HUES6 (cell line): ENCODE results near the gene KLHL20.
"Not testable (repeated sequence)": the region's sequence is repeated elsewhere in the genome, so short reads cannot be mapped to it uniquely, and the experiment has no call there.

ENCODE experiments used
- H3K27ac ChIP-seq: 2 replicates; pipeline ENCODE4 v1.7.0; 2013; ENCODE audit warnings: low read depth, mild to moderate bottlenecking, low read length, inconsistent platforms
- H3K27me3 ChIP-seq: 2 replicates; pipeline ENCODE4 v1.6.1; 2013; ENCODE audit warnings: low read length; ENCODE audit not compliant: control insufficient read depth, insufficient read depth
- H3K36me3 ChIP-seq: 2 replicates; pipeline ENCODE4 v1.6.1; 2013; ENCODE audit warnings: low read length; ENCODE audit not compliant: control insufficient read depth, insufficient read depth
- H3K4me1 ChIP-seq: 2 replicates; pipeline ENCODE4 v1.6.1; 2013; ENCODE audit warnings: low read length; ENCODE audit not compliant: control insufficient read depth, insufficient read depth
- H3K4me3 ChIP-seq: 2 replicates; pipeline ENCODE4 v1.5.1; 2013; ENCODE audit warnings: low read depth, low read length
- H3K9ac ChIP-seq: one replicate; pipeline ENCODE4 v1.6.1; 2013; ENCODE audit warnings: mild to moderate bottlenecking, low read length
- H3K9me3 ChIP-seq: 2 replicates; pipeline ENCODE4 v1.6.1; 2013; ENCODE audit warnings: low read depth, low read length; ENCODE audit not compliant: control insufficient read depth, insufficient read depth

KLHL20 gene

DNA sequence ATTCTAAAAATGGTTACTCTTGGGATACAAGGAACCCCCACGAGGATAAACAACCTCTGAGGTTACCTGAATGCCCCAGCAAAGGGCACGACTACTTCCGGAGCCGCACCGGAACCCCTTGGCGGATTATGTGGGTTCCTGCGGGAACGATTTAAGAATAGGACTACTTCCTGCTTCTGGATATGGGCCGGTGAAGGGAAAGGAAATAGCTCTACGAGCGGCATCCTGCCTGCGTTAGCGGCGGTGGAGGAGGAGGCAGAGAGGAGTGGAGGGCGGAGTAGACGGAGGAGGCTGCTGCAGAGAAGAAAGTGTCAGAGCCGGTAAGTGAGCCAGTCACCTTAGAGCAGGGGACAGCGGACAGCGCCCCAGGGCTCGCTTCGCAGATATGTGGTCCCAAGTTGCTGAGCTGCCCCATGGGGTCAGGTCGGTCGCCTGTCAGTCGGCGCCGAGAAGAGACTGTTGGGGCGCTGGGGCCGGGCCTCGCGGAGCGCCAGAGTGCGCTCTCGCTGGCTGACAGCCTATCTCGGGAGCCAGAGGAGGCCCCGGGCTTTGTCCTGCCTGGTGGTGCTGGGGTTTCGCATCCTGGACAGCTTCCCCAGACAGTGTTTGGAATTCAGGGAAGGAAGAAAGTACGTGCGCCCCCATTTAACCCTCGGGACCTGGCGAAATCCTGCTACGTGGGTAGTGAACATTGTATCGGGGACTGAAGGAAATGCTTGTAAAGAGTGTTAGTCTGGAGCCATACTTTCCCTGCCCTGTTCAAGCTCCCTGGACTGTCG is at the start of gene KLHL20:
Gene KLHL20, plus strand, starts transcription at position 223 of the 779 bp plus-strand sequence. CDS start 1,063 bp downstream, outside the sequence.
- Histone ChIP-seq H3K4me1 (0 out of 2 replicates have a peak, but pooled peaks cover 7% of the 10 kb centered on the region), H3K9me3 (no peaks in the 10 kb centered on the region), H3K9ac (peak within 1 kb of the TSS; percentile 74), H3K27ac (no peak within 1 kb of the TSS), H3K27me3 (peaks cover 25% of the 10 kb centered on the region), H3K4me3 (peak within 1 kb of the TSS; percentile 73), H3K36me3 (no peaks in the 10 kb centered on the region)

- no peaks in the 10 kb centered on the region for H3K9me3 ChIP-seq
- peaks cover 6% of the 10 kb centered on the region for H3K27me3 ChIP-seq
- no peaks in the 10 kb centered on the region for H3K36me3 ChIP-seq
- no peak overlapping the region for H3K9ac ChIP-seq
- peaks cover 6% of the 10 kb centered on the region; the same call in 1 of the 2 replicates for H3K4me1 ChIP-seq
- H3K4me3 ChIP-seq: no peak overlapping the region
- no peak overlapping the region for H3K27ac ChIP-seq
These were observed 48.1 kb upstream of the KLHL20 start for GRCh38 chr1:173666646-173667045.

DNA sequence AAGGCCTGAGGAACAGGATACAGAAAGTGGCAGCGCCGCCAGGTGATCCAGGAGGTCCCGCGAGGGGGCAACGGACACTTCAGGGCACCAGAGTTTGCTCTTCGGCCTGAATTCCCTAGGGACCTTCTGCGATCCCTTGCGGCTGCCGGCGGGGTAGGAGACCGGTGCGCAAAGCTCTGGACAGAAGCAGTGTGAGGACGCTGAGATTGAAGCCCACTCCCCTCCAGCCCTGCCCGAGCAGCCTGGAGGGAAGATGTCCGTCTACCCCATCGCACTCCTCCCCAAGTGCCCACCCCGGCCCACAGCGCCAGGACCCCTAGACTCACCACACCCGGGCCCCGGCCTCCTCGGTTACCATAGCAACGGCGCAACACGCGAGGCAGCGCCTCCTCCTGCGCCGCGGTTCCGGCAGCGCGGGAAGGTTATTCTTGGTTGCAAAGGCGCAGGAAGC is 45.3 kb upstream of the KLHL20 start, which contains the start of gene ANKRD45:
Gene ANKRD45, minus strand, starts transcription at position 361 of the 451 bp plus-strand sequence. CDS start 10,433 bp downstream, outside the sequence.
- Histone ChIP-seq H3K9ac (peak within 1 kb of the TSS; percentile 57), H3K4me3 (peak within 1 kb of the TSS; percentile 83), H3K4me1 (peaks cover 6% of the 10 kb centered on the region; the same call in 1 of the 2 replicates), H3K27me3 (peaks cover 6% of the 10 kb centered on the region), H3K36me3 (no peaks in the 10 kb centered on the region), H3K27ac (no peak within 1 kb of the TSS), H3K9me3 (no peaks in the 10 kb centered on the region)

GRCh38 chr1:173674496-173674895 is 40.3 kb upstream of the KLHL20 start:
- H3K4me3 ChIP-seq, H3K36me3 ChIP-seq, H3K27ac ChIP-seq, H3K4me1 ChIP-seq, H3K27me3 ChIP-seq, H3K9me3 ChIP-seq, H3K9ac ChIP-seq: not testable (repeated sequence)

GRCh38 chr1:173680152-173680551 is 34.6 kb upstream of the KLHL20 start:
- H3K4me1 ChIP-seq: peaks cover 15% of the 10 kb centered on the region
- not testable (repeated sequence) for H3K27ac ChIP-seq, H3K27me3 ChIP-seq

GRCh38 chr1:173682184-173682583 is 32.6 kb upstream of the KLHL20 start:
- peak overlapping the region; percentile 72; the same call in 1 of the 2 replicates for H3K27ac ChIP-seq
- no peak overlapping the region for H3K4me3 ChIP-seq
- no peaks in the 10 kb centered on the region for H3K36me3 ChIP-seq
- H3K9me3 ChIP-seq: peaks cover 4% of the 10 kb centered on the region; the same call in 1 of the 2 replicates
- no peak overlapping the region for H3K9ac ChIP-seq
- no peaks in the 10 kb centered on the region for H3K27me3 ChIP-seq
- peaks cover 19% of the 10 kb centered on the region for H3K4me1 ChIP-seq

More at GRCh38 chr1:173680152-173680551, 34.6 kb upstream of the KLHL20 start:
- not testable (repeated sequence) for H3K9ac ChIP-seq, H3K4me3 ChIP-seq, H3K36me3 ChIP-seq, H3K9me3 ChIP-seq

- H3K9me3 ChIP-seq, H3K27me3 ChIP-seq: not testable (repeated sequence)
These were observed 30.9 kb upstream of the KLHL20 start for GRCh38 chr1:173683838-173684237.

DNA sequence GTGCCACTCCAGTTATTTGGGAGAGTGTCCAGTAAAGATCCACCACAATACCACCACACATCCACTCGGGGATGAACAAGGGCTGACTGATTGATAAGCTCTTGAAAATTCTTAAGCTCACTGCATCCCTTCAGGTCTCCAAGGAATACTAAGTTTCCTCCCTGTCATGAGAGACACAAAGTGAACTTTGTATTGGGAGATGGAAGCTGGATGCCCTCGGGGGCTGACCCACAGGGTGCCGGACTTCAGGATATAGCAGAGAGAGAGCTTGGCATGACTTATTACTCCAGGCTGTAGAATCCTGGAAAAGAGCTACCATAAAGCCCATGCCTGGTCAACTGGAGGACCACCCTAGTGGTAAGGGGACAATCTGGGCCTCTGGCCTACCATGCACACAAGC is 29.7 kb upstream of the KLHL20 start:
- H3K4me3 ChIP-seq, H3K9me3 ChIP-seq, H3K27ac ChIP-seq, H3K36me3 ChIP-seq, H3K9ac ChIP-seq, H3K27me3 ChIP-seq: not testable (repeated sequence)
- peaks cover 29% of the 10 kb centered on the region for H3K4me1 ChIP-seq

More at GRCh38 chr1:173683838-173684237, 30.9 kb upstream of the KLHL20 start:
- not testable (repeated sequence) for H3K27ac ChIP-seq, H3K36me3 ChIP-seq, H3K4me3 ChIP-seq, H3K9ac ChIP-seq
- peaks cover 24% of the 10 kb centered on the region for H3K4me1 ChIP-seq

DNA sequence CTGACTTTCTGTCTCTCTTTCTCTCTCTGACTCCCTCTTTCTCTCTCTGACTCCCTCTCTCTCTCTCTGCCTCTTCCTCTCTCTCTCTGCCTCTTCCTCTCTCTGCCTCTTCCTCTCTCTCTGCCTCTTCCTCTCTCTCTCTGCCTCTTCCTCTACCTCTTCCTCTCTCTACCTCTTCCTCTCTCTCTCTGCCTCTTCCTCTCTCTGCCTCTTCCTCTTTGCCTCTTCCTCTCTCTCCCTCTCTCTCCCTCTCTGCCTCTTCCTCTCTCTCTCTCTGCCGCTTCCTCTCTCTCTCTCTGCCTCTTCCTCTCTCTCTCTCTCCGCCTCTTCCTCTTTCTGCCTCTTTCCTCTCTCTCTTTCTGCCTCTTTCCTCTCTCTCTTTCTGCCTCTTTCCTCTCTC is 26.5 kb upstream of the KLHL20 start:
- Histone ChIP-seq H3K27ac (no peak overlapping the region), H3K9me3 (no peaks in the 10 kb centered on the region; the same call in 1 of the 2 replicates), H3K4me3 (no peak overlapping the region), H3K27me3 (no peaks in the 10 kb centered on the region), H3K36me3 (no peaks in the 10 kb centered on the region), H3K9ac (no peak overlapping the region), H3K4me1 (peaks cover 16% of the 10 kb centered on the region; the same call in 1 of the 2 replicates)

DNA sequence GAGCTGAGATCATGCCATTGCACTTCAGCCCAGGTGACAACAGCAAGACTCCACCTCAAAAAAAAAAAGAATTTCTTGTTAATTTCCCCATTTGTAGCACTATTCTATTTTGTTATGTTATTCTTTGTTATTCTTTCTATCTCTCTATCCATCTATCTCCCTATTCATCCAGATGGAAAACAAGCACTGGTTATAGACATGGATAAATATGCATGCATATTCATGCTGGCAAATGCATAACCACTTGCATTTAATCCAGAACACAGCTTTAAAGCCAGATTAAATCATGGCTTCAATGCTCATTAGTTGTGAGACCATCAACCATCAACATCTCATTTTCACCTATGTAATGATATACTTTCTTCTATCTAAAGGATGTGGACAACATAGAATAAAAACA is 21.5 kb upstream of the KLHL20 start:
- no peaks in the 10 kb centered on the region for H3K27me3 ChIP-seq
- no peak overlapping the region for H3K9ac ChIP-seq
- no peak overlapping the region for H3K27ac ChIP-seq
- H3K4me3 ChIP-seq: no peak overlapping the region
- no peaks in the 10 kb centered on the region; the same call in 1 of the 2 replicates for H3K9me3 ChIP-seq
- H3K4me1 ChIP-seq: peaks cover 6% of the 10 kb centered on the region; the same call in 1 of the 2 replicates
- H3K36me3 ChIP-seq: no peaks in the 10 kb centered on the region

DNA sequence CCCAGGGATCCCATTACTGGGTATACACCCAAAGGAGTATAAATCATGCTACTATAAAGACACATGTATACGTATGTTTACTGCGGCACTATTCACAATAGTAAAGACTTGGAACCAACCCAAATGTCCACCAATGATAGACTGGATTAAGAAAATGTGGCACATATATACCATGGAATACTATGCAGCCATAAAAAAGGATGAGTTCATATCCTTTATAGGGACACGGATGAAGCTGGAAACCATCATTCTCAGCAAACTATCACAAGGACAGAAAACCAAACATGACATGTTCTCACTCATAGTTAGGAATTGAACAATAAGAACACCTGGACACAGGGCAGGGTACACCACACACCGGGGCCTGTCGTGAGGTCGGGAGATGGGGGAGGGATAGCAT is 13.5 kb upstream of the KLHL20 start:
- H3K4me1 ChIP-seq, H3K27me3 ChIP-seq, H3K9ac ChIP-seq, H3K9me3 ChIP-seq, H3K27ac ChIP-seq, H3K4me3 ChIP-seq, H3K36me3 ChIP-seq: not testable (repeated sequence)
